KG1 (cell line): ENCODE measurements around the gene ZNF441.
"Not testable (repeated sequence)": the region's sequence is repeated elsewhere in the genome, so short reads cannot be mapped to it uniquely, and the experiment has no call there.

Experiments
- DNase-seq: peaks from one replicate; lab custom pipeline; 2025; lab: John Stamatoyannopoulos, UW

ZNF441 gene

GRCh38 chr19:11780431-11781020 is 13.7 kb downstream of the ZNF441 start:
- DNase-seq, result no peak

- no peak for DNase-seq
Observed at GRCh38 chr19:11781295-11782057, 14.7 kb downstream of the ZNF441 start.

- DNase-seq, result no peak
Observed at GRCh38 chr19:11783767-11784166, 17.0 kb downstream of the ZNF441 start.

GRCh38 chr19:11784356-11784755 is 17.6 kb downstream of the ZNF441 start:
- no peak for DNase-seq

GRCh38 chr19:11787536-11787935 is 20.7 kb downstream of the ZNF441 start:
- no peak for DNase-seq

- DNase-seq, result no peak
Observed at GRCh38 chr19:11792942-11793341, 26.1 kb downstream of the ZNF441 start.

GRCh38 chr19:11797491-11797890 is 30.7 kb downstream of the ZNF441 start:
- DNase-seq, result peak; percentile 76

- peak; percentile 88 for DNase-seq
Observed at GRCh38 chr19:11798391-11799330, 31.9 kb downstream of the ZNF441 start, which contains the start of gene ZNF491. Gene ZNF491, plus strand, starts transcription at chr19:11798523. Its CDS starts 7,431 bp downstream, at chr19:11805954.

- no peak for DNase-seq
Observed at GRCh38 chr19:11806354-11807098, 39.7 kb downstream of the ZNF441 start.

GRCh38 chr19:11807099-11807380 is 40.2 kb downstream of the ZNF441 start:
- DNase-seq, result no peak

GRCh38 chr19:11813703-11814028 is 46.9 kb downstream of the ZNF441 start:
- no peak for DNase-seq

- peak; percentile 91 for DNase-seq
Observed at GRCh38 chr19:11814029-11814699, 47.4 kb downstream of the ZNF441 start, which contains the start of gene ZNF440. Gene ZNF440, plus strand, starts transcription at chr19:11814273. Its CDS starts 175 bp downstream, at chr19:11814448.

GRCh38 chr19:11814700-11815035 is 47.9 kb downstream of the ZNF441 start:
- no peak for DNase-seq

- no peak for DNase-seq
Observed at GRCh38 chr19:11821474-11822109, 54.8 kb downstream of the ZNF441 start.

- not testable (repeated sequence) for DNase-seq
Observed at GRCh38 chr19:11828957-11829876, 62.4 kb downstream of the ZNF441 start.

GRCh38 chr19:11832253-11832912 is 65.6 kb downstream of the ZNF441 start:
- no peak for DNase-seq

GRCh38 chr19:11833541-11833940 is 66.7 kb downstream of the ZNF441 start:
- no peak for DNase-seq
